Fibroblast of lung (primary cell): Measurements from ENCODE around the gene FDPS.

Source experiments
- EZH2 ChIP-seq: IDR thresholded peaks from 2 replicates; pipeline ENCODE4 v1.5.1; 2012; ENCODE audit warnings: low read length, control low read depth, mild to moderate bottlenecking; ENCODE audit errors: missing control alignments
- TF ChIP-seq, protein P1 (sequence below), 2 donors: IDR thresholded peaks in 1 of 2; conservative IDR thresholded peaks in 1 of 2; 1 replicate in 1 of 2; 2 replicates in 1 of 2; pipeline ENCODE4 v1.5.1; 2011 to 2012; ENCODE audit warnings: low read length in 2 of 2, control low read depth in 1 of 2, inconsistent platforms in 1 of 2, low read depth in 1 of 2, mild to moderate bottlenecking in 1 of 2

DNA sequence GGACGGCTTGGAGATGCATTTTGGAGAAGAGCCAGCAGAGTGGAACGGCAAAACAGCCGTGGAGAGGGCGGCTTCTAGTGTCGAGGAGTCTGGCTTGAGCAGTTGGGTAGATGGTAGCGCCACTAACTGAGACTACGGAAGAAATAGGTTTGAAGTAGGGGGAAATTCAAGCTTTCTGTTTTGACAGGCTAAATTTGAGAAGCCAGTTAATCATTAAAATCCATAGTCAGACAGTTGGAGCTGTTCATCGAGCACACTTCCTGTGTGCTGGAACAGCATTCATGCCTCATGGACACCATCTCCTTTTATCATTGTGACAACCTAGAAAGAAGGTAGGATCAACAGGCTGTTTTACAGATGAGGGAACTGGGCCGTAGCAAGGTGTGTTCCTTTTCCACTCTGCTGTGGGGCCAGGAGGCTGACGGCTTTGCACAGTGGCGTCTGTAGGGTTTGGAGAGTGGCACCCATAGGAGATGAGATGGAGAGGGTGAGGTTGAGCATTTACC lies 4.1 kb upstream of the FDPS start:
- no peak for TF ChIP-seq EZH2
- TF ChIP-seq, protein P1, sequence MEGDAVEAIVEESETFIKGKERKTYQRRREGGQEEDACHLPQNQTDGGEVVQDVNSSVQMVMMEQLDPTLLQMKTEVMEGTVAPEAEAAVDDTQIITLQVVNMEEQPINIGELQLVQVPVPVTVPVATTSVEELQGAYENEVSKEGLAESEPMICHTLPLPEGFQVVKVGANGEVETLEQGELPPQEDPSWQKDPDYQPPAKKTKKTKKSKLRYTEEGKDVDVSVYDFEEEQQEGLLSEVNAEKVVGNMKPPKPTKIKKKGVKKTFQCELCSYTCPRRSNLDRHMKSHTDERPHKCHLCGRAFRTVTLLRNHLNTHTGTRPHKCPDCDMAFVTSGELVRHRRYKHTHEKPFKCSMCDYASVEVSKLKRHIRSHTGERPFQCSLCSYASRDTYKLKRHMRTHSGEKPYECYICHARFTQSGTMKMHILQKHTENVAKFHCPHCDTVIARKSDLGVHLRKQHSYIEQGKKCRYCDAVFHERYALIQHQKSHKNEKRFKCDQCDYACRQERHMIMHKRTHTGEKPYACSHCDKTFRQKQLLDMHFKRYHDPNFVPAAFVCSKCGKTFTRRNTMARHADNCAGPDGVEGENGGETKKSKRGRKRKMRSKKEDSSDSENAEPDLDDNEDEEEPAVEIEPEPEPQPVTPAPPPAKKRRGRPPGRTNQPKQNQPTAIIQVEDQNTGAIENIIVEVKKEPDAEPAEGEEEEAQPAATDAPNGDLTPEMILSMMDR (conservative IDR thresholded peaks at IDR 0.05 in 1 of 2, IDR thresholded peaks at IDR 0.05 in 1 of 2; ENCODE audit: low read depth in 1 of 2, low read length in 2 of 2), result no peak
